A549 (cell line): ENCODE data around the gene RAB23.

Source experiments
- NR3C1 ChIP-seq: fragments of >200 bp; sonication (Bioruptor Twin); formaldehyde crosslinking; IDR thresholded peaks from 3 replicates; pipeline ENCODE4 v1.6.1; 2017
- POLR2A ChIP-seq: IDR thresholded peaks from 2 replicates; pipeline ENCODE4 v1.6.1; 2012; ENCODE audit warnings: mild to moderate bottlenecking, low read length
- SREBF2 ChIP-seq: fragments of 450-650 bp; IDR thresholded peaks from 2 replicates; pipeline ENCODE4 v1.6.1; 2014; ENCODE audit warnings: mild to moderate bottlenecking, moderate library complexity
- TF ChIP-seq, protein P1 (sequence below): fragments of >200 bp; sonication (Bioruptor Twin); formaldehyde crosslinking; IDR thresholded peaks from 3 replicates; pipeline ENCODE4 v1.5.1; 2016
- TF ChIP-seq, protein P2 (sequence below): IDR thresholded peaks from 2 replicates; pipeline ENCODE4 v1.6.1; 2012

DNA sequence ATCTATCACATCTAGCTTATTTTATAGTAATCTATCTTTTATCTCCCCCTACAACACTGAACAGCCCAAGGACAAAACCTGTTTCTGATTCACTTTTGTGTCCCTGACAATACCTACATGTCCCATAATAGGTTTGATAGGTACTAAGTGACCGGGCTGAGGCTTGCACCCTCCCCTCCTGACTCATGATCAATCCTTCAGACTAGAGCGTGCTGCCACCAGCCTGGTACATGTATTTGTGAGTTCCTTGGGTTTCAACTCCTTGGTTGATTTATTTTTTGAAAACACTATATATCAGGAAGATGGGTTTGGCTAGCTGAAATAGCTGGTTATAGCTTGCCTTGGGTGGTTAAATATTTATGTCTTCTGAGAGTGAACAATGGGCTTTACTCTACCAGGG, 41.6 kb upstream of the RAB23 start:
- TF ChIP-seq, protein P1, sequence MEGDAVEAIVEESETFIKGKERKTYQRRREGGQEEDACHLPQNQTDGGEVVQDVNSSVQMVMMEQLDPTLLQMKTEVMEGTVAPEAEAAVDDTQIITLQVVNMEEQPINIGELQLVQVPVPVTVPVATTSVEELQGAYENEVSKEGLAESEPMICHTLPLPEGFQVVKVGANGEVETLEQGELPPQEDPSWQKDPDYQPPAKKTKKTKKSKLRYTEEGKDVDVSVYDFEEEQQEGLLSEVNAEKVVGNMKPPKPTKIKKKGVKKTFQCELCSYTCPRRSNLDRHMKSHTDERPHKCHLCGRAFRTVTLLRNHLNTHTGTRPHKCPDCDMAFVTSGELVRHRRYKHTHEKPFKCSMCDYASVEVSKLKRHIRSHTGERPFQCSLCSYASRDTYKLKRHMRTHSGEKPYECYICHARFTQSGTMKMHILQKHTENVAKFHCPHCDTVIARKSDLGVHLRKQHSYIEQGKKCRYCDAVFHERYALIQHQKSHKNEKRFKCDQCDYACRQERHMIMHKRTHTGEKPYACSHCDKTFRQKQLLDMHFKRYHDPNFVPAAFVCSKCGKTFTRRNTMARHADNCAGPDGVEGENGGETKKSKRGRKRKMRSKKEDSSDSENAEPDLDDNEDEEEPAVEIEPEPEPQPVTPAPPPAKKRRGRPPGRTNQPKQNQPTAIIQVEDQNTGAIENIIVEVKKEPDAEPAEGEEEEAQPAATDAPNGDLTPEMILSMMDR, result no peak
- TF ChIP-seq POLR2A, result no peak
- TF ChIP-seq, protein P2, sequence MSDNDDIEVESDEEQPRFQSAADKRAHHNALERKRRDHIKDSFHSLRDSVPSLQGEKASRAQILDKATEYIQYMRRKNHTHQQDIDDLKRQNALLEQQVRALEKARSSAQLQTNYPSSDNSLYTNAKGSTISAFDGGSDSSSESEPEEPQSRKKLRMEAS, result no peak
- TF ChIP-seq NR3C1, result no peak
- no peak for TF ChIP-seq SREBF2
